ENCODE data around the gene NIM1K. TPM values are rescaled to one million over a fixed set of nuclear protein-coding genes. Genes with fewer than 3 reads are reported as not detected.

Gene NIM1K
- total and polyA plus RNA-seq, 2 of the 4 experiments (the other 2 are of a cell fraction), result 0.54 to 0.68 TPM

DNA sequence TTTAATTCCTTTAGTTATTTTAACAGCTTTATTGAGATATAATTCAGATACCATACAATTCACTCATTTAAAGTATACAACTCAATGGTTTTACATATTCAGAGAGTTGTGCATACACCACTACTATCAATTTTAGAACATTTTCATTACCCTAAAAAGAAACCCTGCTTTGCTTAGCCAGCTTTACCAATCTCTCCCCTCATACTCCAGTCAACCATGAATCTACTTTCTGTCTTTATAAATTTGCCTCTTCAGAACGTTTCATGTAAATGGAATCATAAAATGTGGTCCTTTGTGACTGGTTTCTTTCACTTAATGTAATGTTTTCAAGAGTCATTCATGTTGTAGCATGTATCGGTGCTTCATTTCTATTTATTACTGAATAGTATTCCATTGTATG lies 24.9 kb downstream of the NIM1K start:
- Histone ChIP-seq H3K18ac (ENCODE audit: low read depth, low read length) (no peak overlapping the region), H2BK5ac (ENCODE audit: low read depth, low read length, poor library complexity, severe bottlenecking) (no peak overlapping the region), H3K27ac (ENCODE audit: insufficient read depth, low read length) (no peak overlapping the region), H2AFZ (replicated peaks; ENCODE audit: low read length, poor library complexity) (no peak overlapping the region), H3K4ac (ENCODE audit: low read depth, low read length) (no peak overlapping the region), H2AK9ac (replicated peaks; ENCODE audit: low read depth, low read length, poor library complexity) (no peak overlapping the region), H3K4me3 (ENCODE audit: insufficient read depth, low read depth, low read length) (no peak overlapping the region), H3K4me2 (ENCODE audit: low read depth, low read length) (no peak overlapping the region), H3K9me1 (ENCODE audit: insufficient read depth, low read length) (no peaks in the 10 kb centered on the region), H4K5ac (ENCODE audit: low read depth, low read length) (no peak overlapping the region), H2BK15ac (ENCODE audit: low read depth, low read length) (no peak overlapping the region), H4K20me1 (ENCODE audit: insufficient read depth, low read length) (no peaks in the 10 kb centered on the region), H2AK5ac (ENCODE audit: low read depth, low read length) (no peak overlapping the region), H4K8ac (ENCODE audit: low read depth in 2 of 2, low read length in 2 of 2) (no peak overlapping the region), H3K23ac (ENCODE audit: low read depth, low read length) (no peak overlapping the region), H3K27me3 (ENCODE audit: control insufficient read depth, insufficient read depth, low read length) (no peaks in the 10 kb centered on the region), H3K4me1 (ENCODE audit: control insufficient read depth, insufficient read depth, low read length) (no peaks in the 10 kb centered on the region), H3K56ac (ENCODE audit: extremely low read depth, insufficient read depth, low read length) (no peak overlapping the region), H3K9ac (ENCODE audit: low read depth, low read length) (no peak overlapping the region), H2BK20ac (ENCODE audit: low read depth, low read length) (no peak overlapping the region), H3K36me3 (ENCODE audit: control insufficient read depth, insufficient read depth, low read length) (no peaks in the 10 kb centered on the region), H3K14ac (replicated peaks; ENCODE audit: low read depth, low read length) (no peak overlapping the region), H3K9me3 (ENCODE audit: control insufficient read depth, insufficient read depth, low read length) (no peaks in the 10 kb centered on the region), H4K91ac (ENCODE audit: insufficient read depth, low read depth, low read length) (no peak overlapping the region), H3K79me1 (ENCODE audit: low read depth in 1 of 2, low read length in 2 of 2) (no peaks in the 10 kb centered on the region), H2BK120ac (ENCODE audit: low read depth, low read length) (no peak overlapping the region)
- no CpG with 5 or more reads among the region's 2 CpGs for WGBS, 2 experiments (ENCODE audit: extremely low coverage in 2 of 2, insufficient read length in 1 of 2)
- in situ Hi-C loops (cut with MboI; ENCODE audit: low sequenced_read_pairs), result no loop called here
- dilution Hi-C loops (cut with HindIII; ENCODE audit: low sequenced_read_pairs, unreplicated experiment), result no loop called here
- intact Hi-C loops (cut with micrococcal nuclease), result no loop called here
- ChIA-PET POLR2A (ENCODE audit: unreplicated experiment) (no interaction called here), CTCF (no interaction called here)
- ATAC-seq (ENCODE audit: low read depth) (no peak), DNase-seq (no peak)
- no TSS peak for BruUV-seq (replicated peaks)
- TF ChIP-seq NFE2L2 (IDR thresholded peaks at IDR 0.05; ENCODE audit: low read depth, low read length) (no peak), CEBPB (IDR thresholded peaks at IDR 0.05; ENCODE audit: low read depth, low read length) (no peak), BHLHE40 (IDR thresholded peaks at IDR 0.05; ENCODE audit: low read depth, low read length) (no peak), FOS (IDR thresholded peaks at IDR 0.05; ENCODE audit: low read depth, low read length) (no peak), RAD21 (IDR thresholded peaks at IDR 0.05; ENCODE audit: low read length) (no peak), MAFK (IDR thresholded peaks at IDR 0.05; ENCODE audit: low read depth, low read length) (no peak), RFX5 (IDR thresholded peaks at IDR 0.05; ENCODE audit: low read depth, low read length) (no peak), SMC3 (IDR thresholded peaks at IDR 0.05; ENCODE audit: low read depth, low read length) (no peak), MXI1 (IDR thresholded peaks at IDR 0.05; ENCODE audit: borderline replicate concordance, low read depth, low read length) (no peak)
- TF ChIP-seq, protein P1, sequence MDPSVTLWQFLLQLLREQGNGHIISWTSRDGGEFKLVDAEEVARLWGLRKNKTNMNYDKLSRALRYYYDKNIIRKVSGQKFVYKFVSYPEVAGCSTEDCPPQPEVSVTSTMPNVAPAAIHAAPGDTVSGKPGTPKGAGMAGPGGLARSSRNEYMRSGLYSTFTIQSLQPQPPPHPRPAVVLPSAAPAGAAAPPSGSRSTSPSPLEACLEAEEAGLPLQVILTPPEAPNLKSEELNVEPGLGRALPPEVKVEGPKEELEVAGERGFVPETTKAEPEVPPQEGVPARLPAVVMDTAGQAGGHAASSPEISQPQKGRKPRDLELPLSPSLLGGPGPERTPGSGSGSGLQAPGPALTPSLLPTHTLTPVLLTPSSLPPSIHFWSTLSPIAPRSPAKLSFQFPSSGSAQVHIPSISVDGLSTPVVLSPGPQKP (IDR thresholded peaks at IDR 0.05; ENCODE audit: borderline replicate concordance, low read depth, low read length), result no peak
- TF ChIP-seq, protein P2, sequence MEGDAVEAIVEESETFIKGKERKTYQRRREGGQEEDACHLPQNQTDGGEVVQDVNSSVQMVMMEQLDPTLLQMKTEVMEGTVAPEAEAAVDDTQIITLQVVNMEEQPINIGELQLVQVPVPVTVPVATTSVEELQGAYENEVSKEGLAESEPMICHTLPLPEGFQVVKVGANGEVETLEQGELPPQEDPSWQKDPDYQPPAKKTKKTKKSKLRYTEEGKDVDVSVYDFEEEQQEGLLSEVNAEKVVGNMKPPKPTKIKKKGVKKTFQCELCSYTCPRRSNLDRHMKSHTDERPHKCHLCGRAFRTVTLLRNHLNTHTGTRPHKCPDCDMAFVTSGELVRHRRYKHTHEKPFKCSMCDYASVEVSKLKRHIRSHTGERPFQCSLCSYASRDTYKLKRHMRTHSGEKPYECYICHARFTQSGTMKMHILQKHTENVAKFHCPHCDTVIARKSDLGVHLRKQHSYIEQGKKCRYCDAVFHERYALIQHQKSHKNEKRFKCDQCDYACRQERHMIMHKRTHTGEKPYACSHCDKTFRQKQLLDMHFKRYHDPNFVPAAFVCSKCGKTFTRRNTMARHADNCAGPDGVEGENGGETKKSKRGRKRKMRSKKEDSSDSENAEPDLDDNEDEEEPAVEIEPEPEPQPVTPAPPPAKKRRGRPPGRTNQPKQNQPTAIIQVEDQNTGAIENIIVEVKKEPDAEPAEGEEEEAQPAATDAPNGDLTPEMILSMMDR (conservative IDR thresholded peaks at IDR 0.05; ENCODE audit: low read depth, low read length), result no peak

Data from IMR-90 (cell line).